Loucy (cell line): ENCODE data around the gene PAX2.

ENCODE experiments used
- H2AFZ ChIP-seq: fragments of 200-600 bp; sonication (generic); 2 replicates; pipeline ENCODE4 v1.6.0; 2016; ENCODE audit warnings: antibody characterized with exemption, mild to moderate bottlenecking, low read length, moderate library complexity
- H3F3A ChIP-seq: fragments of 200-600 bp; 2 replicates; pipeline ENCODE4 v1.6.0; 2016; ENCODE audit warnings: antibody characterized with exemption, low read depth, mild to moderate bottlenecking
- H3K27me3 ChIP-seq: fragments of 200-600 bp; sonication (generic); 2 replicates; pipeline ENCODE4 v1.6.1; 2014; ENCODE audit warnings: low read length, mild to moderate bottlenecking; ENCODE audit not compliant: insufficient read depth, poor library complexity, severe bottlenecking
- H3K36me3 ChIP-seq: fragments of 200-600 bp; sonication (generic); 2 replicates; pipeline ENCODE4 v1.6.1; 2016; ENCODE audit warnings: low read length; ENCODE audit not compliant: insufficient read depth
- H3K4me1 ChIP-seq: fragments of 200-600 bp; sonication (generic); 2 replicates; pipeline ENCODE4 v1.5.1; 2014; ENCODE audit warnings: low read length, mild to moderate bottlenecking; ENCODE audit not compliant: insufficient read depth, poor library complexity, severe bottlenecking
- H3K4me2 ChIP-seq: fragments of 200-600 bp; sonication (generic); 2 replicates; pipeline ENCODE4 v1.6.0; 2014; ENCODE audit warnings: antibody characterized with exemption, low read length, low read depth, mild to moderate bottlenecking; ENCODE audit not compliant: poor library complexity, severe bottlenecking
- H3K4me3 ChIP-seq: fragments of 200-600 bp; sonication (generic); 2 replicates; pipeline ENCODE4 v1.5.1; 2014; ENCODE audit warnings: low read length, mild to moderate bottlenecking, mixed read lengths; ENCODE audit not compliant: poor library complexity, severe bottlenecking
- H3K79me2 ChIP-seq: fragments of 200-600 bp; sonication (generic); 2 replicates; pipeline ENCODE4 v1.6.1; 2014; ENCODE audit warnings: low read length; ENCODE audit not compliant: insufficient read depth
- H3K9ac ChIP-seq: fragments of 200-600 bp; sonication (generic); 2 replicates; pipeline ENCODE4 v1.6.0; 2014; ENCODE audit warnings: mild to moderate bottlenecking, low read depth, low read length, moderate library complexity; ENCODE audit not compliant: poor library complexity, severe bottlenecking
- H3K9me2 ChIP-seq: fragments of 200-600 bp; sonication (generic); replicated peaks from 2 replicates; pipeline ENCODE4 v1.6.1; 2016; ENCODE audit warnings: low read depth, low read length, mixed read lengths
- H3K9me3 ChIP-seq: fragments of 200-600 bp; sonication (generic); 2 replicates; pipeline ENCODE4 v1.6.1; 2014; ENCODE audit warnings: mild to moderate bottlenecking, antibody characterized with exemption, low read length, low read depth; ENCODE audit not compliant: insufficient read depth
- H4K20me1 ChIP-seq: fragments of 200-600 bp; sonication (generic); 2 replicates; pipeline ENCODE4 v1.6.0; 2014; ENCODE audit warnings: antibody characterized with exemption, low read length, mild to moderate bottlenecking; ENCODE audit not compliant: insufficient read depth, poor library complexity, severe bottlenecking
- EZH2phosphoT487 ChIP-seq: fragments of 200-600 bp; IDR thresholded peaks from 2 replicates; pipeline ENCODE4 v1.6.1; 2018; ENCODE audit warnings: antibody characterized with exemption, mild to moderate bottlenecking, moderate library complexity, borderline replicate concordance
- TF ChIP-seq, protein P1 (sequence below): fragments of 200-600 bp; sonication (generic); conservative IDR thresholded peaks from 2 replicates; pipeline ENCODE4 v1.5.1; 2014; ENCODE audit warnings: mild to moderate bottlenecking, antibody characterized with exemption, low read length

Gene PAX2

DNA sequence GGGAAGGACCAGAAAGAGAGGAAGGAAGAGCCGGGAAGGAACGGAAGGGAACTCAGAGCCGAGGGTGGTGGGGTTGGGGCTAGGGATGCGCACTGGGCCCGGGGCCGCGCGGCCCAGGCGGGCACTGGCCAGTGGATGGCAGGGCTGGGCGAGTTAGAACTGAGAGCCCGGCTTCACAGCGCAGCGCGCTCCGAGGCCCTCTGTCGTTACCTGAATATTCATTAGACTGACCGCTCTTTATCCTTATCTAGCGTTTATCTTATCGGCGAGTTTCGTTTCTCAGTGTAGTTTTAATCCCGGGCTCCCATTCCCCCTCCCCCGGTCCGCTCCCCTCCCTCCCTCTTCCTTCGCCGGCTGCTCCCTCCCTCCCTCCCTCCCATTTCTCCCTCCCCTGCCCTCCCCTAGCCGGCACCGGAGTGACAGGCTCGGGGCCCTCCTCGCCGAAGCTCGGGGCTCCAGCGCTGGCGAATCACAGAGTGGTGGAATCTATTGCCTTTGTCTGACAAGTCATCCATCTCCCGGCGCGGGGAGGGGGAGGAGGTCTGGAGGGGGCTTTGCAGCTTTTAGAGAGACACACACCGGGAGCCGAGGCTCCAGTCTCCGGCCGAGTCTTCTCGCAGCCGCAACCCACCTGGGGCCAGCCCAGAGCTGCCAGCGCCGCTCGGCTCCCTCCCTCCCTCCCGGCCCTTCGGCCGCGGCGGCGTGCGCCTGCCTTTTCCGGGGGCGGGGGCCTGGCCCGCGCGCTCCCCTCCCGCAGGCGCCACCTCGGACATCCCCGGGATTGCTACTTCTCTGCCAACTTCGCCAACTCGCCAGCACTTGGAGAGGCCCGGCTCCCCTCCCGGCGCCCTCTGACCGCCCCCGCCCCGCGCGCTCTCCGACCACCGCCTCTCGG is at the start of gene PAX2:
TSS of gene PAX2 (plus strand) at position 596 of the 895 bp plus-strand sequence. CDS start 679 bp downstream, outside the sequence.
- Histone ChIP-seq H3K9me3 (no peaks in the 10 kb centered on the region), H3K79me2 (peaks cover 32% of the 10 kb centered on the region; the same call in 1 of the 2 replicates), H3K4me2 (peak within 1 kb of the TSS; percentile 90), H3K9me2 (no peaks in the 10 kb centered on the region), H3F3A (no peaks in the 10 kb centered on the region), H2AFZ (peak within 1 kb of the TSS; percentile 87), H3K36me3 (no peaks in the 10 kb centered on the region), H3K4me3 (peak within 1 kb of the TSS; percentile 78), H3K4me1 (peaks cover 19% of the 10 kb centered on the region), H4K20me1 (no peaks in the 10 kb centered on the region), H3K9ac (peak within 1 kb of the TSS; percentile 85), H3K27me3 (no peaks in the 10 kb centered on the region)
- TF ChIP-seq EZH2phosphoT487, result no peak
- TF ChIP-seq, protein P1, sequence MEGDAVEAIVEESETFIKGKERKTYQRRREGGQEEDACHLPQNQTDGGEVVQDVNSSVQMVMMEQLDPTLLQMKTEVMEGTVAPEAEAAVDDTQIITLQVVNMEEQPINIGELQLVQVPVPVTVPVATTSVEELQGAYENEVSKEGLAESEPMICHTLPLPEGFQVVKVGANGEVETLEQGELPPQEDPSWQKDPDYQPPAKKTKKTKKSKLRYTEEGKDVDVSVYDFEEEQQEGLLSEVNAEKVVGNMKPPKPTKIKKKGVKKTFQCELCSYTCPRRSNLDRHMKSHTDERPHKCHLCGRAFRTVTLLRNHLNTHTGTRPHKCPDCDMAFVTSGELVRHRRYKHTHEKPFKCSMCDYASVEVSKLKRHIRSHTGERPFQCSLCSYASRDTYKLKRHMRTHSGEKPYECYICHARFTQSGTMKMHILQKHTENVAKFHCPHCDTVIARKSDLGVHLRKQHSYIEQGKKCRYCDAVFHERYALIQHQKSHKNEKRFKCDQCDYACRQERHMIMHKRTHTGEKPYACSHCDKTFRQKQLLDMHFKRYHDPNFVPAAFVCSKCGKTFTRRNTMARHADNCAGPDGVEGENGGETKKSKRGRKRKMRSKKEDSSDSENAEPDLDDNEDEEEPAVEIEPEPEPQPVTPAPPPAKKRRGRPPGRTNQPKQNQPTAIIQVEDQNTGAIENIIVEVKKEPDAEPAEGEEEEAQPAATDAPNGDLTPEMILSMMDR, result no peak

DNA sequence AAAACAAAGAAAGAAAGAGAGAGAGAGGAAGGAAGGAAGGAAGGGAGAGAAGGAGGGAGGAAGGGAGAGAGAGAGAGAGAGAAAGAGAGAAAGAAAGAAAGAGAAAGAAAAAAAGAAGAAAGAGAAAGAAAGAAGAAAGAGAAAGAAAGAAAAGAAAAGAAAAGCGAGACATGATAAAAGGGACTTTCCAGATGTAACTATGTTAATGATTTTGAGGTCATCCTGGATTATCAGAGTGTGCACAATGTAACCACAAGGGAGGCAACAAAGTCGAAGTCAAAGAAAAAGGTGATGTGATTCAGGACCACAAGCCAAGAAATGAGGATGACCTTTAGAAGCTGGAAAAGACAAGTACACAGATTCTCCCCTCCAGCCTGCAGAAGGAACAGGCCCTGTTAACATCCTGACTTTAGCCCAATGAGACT is 48.9 kb upstream of the PAX2 start:
- H3K4me1 ChIP-seq, result peaks cover 10% of the 10 kb centered on the region
- no peaks in the 10 kb centered on the region for H3K79me2 ChIP-seq
- H3K36me3 ChIP-seq, result no peaks in the 10 kb centered on the region
- H2AFZ ChIP-seq, result no peak overlapping the region
- no peak overlapping the region for H3K4me2 ChIP-seq
- no peaks in the 10 kb centered on the region for H3K27me3 ChIP-seq
- no peaks in the 10 kb centered on the region for H3K9me3 ChIP-seq
- no peaks in the 10 kb centered on the region for H3K9me2 ChIP-seq
- H3K4me3 ChIP-seq, result no peak overlapping the region
- H3F3A ChIP-seq, result no peaks in the 10 kb centered on the region
- H3K9ac ChIP-seq, result no peak overlapping the region
- H4K20me1 ChIP-seq, result no peaks in the 10 kb centered on the region
- TF ChIP-seq, protein P1, result no peak

DNA sequence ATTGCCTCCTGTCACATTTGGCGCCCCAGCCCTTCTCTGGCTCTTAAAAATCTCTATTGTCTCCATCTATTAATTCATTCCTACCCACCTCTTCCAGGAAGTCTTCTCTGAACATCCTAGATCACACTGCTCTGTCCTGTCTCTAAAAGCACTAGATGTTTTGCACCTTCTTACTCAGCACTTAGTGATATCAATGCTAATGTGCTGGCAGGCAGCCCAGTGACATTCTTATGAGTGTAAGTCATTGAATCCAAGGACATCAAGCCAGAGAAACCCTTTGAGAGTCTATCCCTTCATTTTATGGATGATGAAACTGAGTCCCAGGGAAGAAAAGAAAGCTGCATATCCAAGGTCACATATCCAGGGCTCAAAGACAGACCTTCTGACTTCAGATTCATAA is 48.3 kb upstream of the PAX2 start:
- H2AFZ ChIP-seq, result no peak overlapping the region
- H3K79me2 ChIP-seq, result no peaks in the 10 kb centered on the region
- H3F3A ChIP-seq, result no peaks in the 10 kb centered on the region
- no peaks in the 10 kb centered on the region for H3K9me3 ChIP-seq
- no peak overlapping the region for H3K9ac ChIP-seq
- H3K4me3 ChIP-seq, result no peak overlapping the region
- H3K9me2 ChIP-seq, result no peaks in the 10 kb centered on the region
- peaks cover 10% of the 10 kb centered on the region for H3K4me1 ChIP-seq
- TF ChIP-seq, protein P1, result no peak
- TF ChIP-seq EZH2phosphoT487, result no peak
- no peak overlapping the region for H3K4me2 ChIP-seq
- no peaks in the 10 kb centered on the region for H3K27me3 ChIP-seq
- H4K20me1 ChIP-seq, result no peaks in the 10 kb centered on the region
- H3K36me3 ChIP-seq, result no peaks in the 10 kb centered on the region
